Measurements from ENCODE around the gene EIF6.
"Not testable (repeated sequence)": the region's sequence is repeated elsewhere in the genome, so short reads cannot be mapped to it uniquely, and the experiment has no call there.

Gene EIF6

DNA sequence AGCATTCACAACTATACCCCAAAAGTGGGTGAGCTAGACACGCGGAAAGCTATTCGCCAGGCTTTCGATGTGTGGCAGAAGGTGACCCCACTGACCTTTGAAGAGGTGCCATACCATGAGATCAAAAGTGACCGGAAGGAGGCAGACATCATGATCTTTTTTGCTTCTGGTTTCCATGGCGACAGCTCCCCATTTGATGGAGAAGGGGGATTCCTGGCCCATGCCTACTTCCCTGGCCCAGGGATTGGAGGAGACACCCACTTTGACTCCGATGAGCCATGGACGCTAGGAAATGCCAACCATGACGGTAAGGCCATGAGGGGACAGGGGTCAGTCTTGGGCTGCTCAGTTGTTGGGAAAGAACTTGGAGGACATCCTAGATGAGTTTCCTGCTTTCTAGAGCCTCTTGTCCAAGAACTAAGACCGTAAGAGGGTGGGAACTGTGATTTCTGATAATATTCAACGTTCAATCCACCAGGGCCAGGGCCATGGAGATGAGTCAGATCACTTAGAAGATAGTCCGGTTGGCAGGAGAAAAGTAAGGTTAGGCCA is 30.0 kb downstream of the EIF6 start:
- FAIRE-seq = no peak

DNA sequence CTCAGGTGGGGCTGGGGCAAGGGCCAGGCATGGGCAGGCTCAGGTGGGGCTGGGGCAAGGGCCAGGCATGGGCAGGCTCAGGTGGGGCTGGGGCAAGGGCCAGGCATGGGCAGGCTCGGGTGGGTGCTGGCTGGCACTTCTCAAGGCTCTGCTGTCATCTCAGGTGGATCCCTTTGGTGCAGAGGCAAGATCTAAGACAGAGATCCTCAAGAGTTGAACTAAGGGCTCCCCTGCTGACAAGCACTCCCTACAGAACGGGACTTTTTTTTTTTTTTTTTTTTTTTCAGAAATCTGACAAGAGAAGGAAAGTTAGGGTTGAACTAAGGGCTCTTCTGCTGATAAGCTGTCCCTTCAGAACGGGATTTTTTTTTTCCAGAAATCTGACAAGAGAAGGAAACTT is 31.6 kb downstream of the EIF6 start:
- no peak for FAIRE-seq

DNA sequence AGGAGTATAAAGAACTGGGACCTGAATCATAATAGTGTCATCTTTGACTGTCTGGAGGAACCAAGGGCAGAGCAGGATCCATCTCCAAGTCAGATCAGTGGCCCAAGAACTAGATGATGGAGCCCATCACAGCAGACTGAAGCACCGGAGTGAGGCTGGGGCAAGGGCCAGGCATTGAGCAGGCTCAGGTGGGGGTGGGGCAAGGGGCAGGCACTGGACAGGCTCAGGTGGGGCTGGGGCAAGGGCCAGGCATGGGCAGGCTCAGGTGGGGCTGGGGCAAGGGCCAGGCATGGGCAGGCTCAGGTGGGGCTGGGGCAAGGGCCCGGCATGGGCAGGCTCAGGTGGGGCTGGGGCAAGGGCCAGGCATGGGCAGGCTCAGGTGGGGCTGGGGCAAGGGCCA is 32.0 kb downstream of the EIF6 start:
- not testable (repeated sequence) for FAIRE-seq

DNA sequence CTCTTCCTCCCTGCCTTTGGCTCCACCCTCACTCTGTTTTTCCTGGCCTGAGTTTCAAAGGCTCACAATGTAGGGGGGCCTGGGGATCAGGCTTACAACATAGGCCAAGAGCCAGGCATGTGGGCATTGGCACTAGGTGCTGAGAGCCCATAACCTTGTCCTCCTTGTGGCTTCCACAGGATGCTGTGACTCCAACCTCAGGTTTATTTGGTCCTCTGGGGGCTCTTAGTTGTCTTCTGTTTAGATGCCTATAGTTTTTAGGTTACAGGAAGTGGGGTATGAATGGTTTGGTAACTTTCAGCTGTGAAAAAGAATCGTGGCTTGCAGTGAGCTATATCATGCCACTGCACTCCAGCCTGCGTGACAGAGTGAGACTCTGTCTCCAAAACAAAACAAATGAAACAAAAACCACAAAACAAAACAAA is 32.5 kb downstream of the EIF6 start:
- FAIRE-seq = no peak

DNA sequence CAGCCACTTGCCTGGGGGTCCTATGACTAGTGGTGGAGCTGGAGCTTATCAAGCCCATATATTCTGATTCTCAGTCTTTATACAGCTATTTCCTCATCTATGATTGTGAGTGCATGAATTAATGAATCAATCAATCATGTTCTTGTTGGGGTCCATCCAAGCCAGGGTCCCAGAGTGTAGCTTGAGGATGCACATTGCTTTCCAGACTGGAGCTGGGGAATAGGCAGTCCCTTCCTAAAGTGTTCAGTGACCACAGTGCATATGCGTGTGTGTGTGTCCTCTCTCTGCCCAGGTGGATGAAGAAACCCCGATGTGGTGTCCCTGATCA is 33.0 kb downstream of the EIF6 start:
- FAIRE-seq = no peak

DNA sequence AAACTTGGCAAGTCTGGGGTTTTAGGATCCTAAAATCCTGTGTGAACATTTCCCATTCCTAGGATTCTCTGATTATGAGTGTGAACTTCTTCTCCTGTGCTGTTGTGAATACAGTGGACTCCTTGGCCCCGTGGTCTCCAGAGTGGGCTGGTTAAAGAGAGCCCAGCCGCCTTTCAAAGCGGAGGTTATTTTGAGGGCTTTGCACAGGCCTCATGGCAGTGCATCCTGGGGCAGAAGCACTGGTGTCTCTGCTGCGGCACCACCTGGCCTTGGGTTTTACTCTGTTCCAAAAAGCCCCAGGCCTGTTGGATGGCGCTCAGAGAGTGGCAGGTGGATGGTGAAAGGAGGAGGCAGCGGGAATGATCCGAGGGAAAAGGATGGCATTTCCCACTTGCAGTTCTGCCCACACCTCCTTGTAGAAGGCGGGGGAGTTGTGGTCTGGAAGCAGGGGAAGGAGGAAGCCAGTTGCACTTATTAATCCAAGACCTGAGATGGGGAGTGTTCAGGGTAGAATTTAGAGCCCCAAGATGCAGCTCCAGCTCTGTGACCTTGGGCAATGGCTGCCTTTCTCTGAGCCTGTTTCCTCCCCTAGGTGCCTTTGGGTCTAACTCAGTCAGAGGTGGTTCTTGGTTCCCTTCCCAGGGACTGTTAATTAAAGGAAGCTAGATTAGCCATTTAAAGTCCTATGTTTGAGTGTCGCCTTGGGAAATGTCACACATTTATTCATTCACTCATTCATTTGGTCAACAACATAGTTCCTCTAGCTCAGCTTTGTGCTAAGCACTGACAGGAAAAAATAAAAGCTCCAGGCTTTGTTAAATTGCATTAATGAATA is 35.7 kb downstream of the EIF6 start:
- no peak for FAIRE-seq

DNA sequence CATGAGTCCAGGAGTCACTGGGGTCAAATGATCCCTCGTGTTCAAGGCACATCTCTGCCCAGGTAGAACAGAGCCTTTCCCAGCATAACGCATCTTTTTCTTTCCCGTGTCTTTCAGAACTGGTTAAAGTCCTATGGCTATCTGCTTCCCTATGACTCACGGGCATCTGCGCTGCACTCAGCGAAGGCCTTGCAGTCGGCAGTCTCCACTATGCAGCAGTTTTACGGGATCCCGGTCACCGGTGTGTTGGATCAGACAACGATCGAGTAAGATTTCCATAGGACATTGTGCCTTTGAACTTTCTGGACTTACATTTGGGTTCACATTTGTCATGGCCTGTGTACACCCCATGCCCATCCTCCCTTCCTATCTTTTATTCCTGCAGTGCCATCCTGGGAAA is 37.8 kb downstream of the EIF6 start:
- FAIRE-seq = no peak

DNA sequence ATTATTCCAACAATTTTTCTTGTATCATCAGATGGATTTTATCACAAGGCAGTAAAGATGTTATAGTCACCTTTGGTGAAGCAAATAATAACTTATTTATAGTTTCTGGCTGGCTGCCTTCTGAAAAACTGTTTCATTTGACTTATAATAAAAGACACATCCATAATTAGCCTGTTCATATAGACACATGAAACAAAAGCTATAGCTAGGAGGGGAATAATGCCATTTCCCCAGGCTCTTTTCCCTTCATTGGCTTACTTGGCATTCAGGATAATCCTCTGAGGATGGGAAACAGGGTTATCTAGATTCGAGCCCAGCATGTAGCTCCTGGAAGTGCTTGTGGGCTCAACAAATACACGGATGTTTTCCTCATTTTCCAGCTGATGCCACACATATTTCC is 40.6 kb downstream of the EIF6 start:
- FAIRE-seq = no peak

DNA sequence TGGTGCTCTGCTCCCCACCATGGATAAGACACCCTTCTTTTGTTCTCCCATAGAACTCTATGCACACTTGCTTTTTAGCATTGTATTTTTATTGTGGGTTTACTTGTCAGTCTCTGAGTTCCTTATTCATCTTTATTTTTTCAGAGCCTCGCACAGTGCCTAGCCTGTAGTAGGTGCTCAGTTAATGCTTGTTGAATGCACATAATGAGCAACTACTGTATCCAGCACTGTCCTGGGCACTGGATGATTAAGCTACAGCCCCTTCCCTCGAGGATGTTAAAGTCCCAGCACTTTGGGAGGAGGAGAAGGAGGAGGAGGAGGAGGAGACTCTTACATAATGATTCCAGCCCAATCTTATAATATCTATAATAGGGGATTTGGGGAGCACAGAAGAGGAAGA is 41.3 kb downstream of the EIF6 start:
- FAIRE-seq = no peak

DNA sequence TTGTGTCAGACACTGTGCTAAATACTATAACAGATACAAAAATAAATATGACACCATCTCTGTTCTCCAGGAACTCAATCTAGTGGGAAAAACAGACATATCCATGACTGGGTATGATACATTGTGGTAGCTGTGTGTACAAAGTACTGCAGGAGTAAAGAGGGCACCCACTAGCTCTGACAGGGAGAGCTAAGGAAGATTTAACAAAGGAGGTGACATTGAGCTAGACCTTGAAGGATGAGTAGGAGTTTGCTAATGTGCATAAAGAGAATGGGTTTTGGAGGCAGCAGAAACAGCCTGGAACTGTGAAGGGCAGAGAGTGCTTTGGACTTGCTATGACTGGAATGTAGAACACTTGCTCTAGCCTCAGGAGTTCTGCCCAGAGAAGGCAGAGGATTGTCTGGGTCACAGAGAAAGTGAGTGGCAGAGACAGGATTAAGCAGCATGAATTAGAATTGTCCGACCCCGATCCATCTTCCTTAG is 43.7 kb downstream of the EIF6 start:
- no peak for FAIRE-seq

DNA sequence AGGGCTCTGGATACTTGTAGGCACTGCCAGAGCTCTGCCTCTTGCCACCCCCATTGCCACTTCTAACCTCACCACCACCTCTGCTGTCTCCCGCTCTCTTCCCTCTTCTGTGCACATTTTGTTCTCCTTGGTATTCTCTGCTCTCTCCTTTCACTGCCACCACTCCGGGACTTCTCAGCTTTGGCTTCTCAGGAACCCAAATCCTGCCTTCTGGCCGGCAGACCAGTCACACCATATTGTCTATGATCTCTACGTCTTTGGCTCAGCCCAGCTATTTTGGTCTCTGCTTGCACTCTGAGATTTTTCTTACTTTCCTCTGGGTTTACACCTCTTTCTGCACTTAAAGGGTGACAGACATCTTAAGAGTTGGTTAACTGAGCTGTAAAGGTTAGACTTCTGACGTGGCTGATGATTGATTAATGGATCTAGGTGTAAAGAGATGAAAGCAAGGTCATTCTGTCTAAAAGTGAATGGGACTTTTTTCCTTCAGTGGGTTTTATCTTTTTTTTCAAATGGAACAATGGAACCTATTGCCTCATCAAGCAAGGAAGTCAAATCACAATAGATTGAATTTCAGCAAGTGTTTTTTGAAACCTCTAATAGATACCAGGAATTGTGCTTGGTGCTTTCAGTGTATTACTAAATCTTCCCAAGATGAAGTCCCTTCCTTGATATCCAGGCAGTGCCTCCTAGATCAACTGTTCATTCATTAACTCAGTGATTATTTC is 44.3 kb downstream of the EIF6 start:
- FAIRE-seq = no peak

DNA sequence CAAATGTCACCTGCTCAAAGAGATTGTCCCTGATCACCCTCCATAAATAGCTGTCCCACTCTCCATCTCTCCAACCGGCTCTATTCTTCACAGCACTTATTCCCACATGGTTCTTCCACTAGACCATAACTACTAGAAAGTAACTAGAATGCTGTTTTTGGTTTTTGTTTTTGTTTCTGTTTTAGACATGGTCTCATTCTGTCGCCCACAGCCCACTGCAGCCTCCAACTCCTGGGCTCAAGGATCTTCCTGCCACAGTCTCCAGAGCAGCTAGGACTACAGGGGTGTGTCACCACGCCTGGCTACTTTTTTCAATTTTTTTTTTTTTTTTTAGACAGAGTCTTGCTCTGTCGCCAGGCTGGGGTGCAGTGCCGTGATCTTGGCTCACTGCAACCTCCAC is 45.8 kb downstream of the EIF6 start:
- FAIRE-seq = no peak

DNA sequence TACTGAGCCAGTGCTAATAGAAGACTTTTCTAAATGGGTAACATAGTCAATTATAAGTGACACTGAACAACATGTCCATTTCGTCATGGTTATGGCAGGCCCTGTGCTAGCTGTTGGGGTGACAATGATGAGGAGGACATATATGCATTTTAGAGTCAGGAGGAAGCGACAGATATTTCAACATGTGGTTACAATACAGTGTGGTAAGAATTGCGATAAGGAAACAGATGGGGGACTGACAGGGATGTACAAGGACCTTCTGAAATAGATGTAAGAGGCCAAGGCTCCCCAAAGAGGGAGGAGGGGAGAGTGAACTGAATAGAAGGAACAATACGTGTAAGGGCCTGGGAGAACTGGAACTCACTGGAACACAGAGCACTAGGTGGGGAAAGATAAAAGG is 46.4 kb downstream of the EIF6 start:
- no peak for FAIRE-seq

DNA sequence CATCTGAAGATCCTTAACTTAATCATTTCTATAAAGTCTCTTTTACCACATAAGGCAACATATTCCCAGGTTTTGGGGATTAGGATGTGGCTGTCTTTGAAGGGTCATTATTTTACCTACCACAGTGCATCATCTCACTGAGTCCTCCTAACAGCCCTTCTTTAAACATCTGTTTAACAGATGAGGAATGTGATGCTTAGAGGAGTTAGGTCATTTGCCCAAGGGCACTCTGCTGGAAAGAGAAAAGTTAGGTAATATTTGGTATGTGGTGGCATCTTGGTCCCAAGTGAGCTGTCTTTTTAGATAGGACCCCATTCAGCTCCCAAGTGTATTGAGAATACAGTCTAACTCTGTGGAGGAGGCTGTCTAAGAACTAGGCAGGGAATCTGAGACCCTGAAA is 47.1 kb downstream of the EIF6 start:
- no peak for FAIRE-seq

DNA sequence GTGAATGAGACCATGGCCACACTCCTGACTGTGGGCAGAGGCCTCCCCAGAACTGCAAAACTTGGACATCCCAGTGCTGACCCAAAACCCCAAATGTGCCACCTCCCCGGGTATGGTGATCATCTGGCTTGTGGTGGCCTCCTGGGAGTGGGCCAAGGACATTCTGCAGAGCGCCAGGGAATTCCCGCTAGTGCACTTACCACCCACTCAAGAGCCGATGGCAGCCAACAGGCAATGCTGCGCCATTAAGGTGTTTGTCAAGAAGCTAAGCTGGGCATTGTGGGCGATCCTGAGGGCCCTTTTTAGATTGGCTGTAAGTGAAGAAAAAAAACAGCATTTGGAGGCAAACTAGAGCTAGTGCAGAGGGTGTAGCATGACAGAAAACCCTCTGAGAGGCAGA is 48.7 kb downstream of the EIF6 start:
- no peak for FAIRE-seq

DNA sequence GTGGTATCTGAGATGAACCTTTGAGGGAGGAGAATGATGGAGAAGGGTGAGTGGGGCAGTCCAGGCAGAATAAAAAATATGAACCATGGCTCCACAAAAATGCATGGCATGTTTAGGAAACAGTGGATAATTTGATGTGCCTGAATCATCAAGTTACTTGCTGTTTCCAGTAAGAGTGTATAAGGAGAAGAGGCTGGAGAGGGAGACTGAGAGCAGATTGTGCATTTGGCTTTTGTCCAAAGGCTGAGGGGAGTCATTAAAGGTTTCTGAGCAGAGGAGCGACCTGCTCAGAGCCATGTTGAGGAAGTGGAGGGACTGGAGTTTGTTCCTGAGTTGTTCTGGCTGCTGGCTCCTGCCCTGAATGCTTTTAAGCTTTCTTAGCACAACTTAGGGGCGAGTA is 52.0 kb downstream of the EIF6 start:
- FAIRE-seq = no peak

Data from endometrium (tissue), 2 donors.